Measurements from ENCODE around the gene RAD52.

The RAD52 gene

GRCh38 chr12:912466-913235 lies 36.8 kb downstream of the RAD52 start:
- DNase-seq: no peak

GRCh38 chr12:911191-911826 lies 38.2 kb downstream of the RAD52 start:
- DNase-seq: no peak

DNA sequence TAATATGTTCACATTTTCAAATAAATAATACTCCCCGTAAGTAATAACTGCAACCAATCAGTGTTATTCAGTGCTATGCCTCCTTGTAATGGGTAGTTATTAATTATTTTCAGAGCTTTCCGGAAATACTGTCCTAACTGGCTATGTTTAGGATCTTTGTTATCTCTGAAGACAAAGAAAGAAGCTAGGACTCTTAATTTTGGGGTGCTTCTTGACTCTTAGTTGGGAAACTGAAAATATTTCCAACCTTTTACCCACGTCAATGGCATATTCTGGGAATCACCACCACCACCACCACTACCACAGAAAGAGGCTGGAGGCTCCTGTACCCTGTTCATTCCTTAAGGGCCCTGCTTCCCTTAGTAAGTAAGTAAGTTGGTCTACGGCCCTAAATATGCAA lies 39.1 kb downstream of the RAD52 start:
- no peak for DNase-seq

DNA sequence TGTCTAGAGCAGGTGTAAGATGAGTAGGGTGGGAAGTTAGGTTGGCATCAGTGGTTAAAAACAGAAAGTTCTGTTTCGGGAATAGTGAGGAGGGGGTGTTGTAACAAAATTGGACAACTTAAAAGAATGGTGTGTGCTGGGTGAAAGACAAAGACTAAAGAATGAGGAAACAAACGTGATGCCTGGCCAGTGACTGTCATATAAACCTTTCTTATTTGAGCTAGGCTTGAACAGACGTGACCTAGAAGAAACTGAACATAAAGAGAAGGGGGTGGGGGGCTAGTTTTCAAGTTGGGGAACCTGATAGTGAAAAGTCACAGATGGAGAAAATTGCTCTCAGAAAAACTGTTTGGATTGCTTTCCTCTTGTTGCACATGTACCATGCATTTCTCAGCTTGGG lies 39.6 kb downstream of the RAD52 start:
- DNase-seq: no peak

GRCh38 chr12:907413-908185 lies 41.9 kb downstream of the RAD52 start:
- DNase-seq: no peak

GRCh38 chr12:906062-906585 lies 43.4 kb downstream of the RAD52 start:
- no peak for DNase-seq

DNA sequence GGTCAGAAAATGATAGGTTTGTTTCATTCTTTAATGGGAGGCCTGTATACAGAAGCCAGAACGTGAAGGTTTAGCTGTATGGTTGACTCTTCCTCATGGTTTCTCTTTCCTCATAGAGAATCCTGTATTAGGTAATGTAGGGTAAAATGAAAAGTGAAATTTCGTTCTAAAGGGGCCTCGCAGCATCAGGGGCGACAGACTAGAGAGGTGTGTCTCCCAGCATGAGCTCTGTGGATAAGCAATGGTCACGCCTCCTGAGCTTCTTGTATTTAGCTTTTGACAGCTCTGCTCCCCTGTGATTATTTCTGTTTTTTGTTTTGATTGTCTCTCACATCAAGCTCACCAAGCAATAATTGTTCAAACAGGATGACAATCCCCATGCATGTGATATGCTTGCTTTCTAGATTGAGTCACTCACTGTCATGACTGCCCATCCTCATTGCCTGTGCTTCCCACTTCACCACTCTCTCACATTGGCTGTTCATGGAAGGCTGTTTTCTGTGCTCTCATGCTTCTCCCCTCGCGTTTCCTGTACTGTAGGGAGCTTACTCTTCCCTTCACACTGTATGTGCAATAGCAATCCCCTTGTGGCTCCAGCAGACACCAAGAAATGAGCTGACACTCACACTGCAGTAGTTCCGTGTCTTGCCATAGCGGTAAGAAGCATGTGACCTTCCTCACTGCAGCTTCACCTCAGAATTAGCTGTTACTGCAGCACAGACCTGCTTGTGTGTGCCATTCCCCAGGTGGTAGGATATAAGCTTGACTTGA lies 44.0 kb downstream of the RAD52 start:
- no peak for DNase-seq

DNA sequence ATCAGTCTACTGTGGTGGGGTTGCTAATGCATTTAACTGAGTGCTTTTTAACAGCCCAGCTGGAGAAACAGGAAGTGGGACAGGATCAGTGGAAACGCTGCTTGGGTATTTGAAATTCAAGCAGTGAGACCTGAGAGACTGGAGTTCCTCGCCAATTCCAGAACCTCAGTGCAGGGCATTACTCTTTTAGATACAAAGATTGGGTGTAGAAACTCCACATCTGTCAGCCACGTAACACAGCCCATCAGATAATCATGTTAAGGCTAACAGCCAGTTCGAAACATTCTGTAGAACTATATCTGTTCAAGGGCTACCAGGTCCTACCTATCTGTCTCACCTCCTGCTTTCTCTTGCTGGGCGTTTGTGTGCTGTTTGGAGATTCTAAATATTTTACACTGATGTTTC lies 45.5 kb downstream of the RAD52 start:
- no peak for DNase-seq

GRCh38 chr12:903055-903454 lies 46.4 kb downstream of the RAD52 start:
- DNase-seq: no peak

DNA sequence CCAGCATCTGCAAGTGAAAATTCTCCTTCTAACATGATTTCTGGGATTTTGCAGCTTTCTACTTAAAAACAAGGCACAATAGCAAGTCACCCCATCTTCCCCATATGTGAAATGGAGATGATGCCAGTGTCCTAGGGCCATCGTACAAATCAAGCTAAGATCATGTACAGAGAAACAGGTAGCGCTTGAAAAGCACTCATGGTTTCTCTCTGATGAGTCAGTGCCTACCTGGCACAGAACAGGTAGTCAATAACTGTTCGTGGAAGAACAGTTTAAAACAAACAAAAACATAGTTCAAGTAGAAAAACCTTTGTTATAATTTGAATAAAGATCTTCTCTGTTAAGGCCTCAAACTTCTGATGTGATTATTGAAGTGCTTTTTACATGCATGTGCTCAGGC lies 46.9 kb downstream of the RAD52 start:
- DNase-seq: no peak

- no peak for DNase-seq
Measured at GRCh38 chr12:897386-897785, 52.1 kb downstream of the RAD52 start.

DNA sequence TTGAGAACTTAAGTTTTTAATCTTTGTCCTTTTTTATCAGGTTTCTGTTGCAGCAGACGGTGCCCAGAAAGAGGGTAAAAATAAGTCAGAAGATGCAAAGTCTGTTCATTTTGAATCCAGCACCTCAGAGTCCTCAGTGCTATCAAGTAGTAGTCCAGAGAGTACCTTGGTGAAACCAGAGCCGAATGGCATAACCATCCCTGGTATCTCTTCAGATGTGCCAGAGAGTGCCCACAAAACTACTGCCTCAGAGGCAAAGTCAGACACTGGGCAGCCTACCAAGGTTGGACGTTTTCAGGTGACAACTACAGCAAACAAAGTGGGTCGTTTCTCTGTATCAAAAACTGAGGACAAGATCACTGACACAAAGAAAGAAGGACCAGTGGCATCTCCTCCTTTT lies 53.5 kb downstream of the RAD52 start:
- no peak for DNase-seq

DNA sequence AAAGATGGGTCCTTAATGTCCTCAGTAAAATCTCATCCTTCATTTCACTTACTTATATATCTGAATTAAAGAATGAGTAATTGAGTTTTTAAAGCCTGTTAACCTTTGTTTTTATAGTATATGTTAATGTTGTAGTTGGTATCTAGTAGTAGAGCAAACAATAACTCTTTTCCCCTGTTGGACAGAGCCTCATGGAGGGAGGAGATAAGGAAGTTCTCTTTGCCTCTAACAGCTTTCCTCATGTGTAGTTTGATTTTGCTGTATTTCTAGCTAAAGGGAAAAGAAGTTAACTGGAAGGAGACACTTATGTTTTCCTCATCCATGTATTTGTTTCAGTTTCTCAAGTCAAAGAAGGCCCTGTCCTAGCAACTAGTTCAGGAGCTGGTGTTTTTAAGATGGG lies 55.3 kb downstream of the RAD52 start:
- DNase-seq: no peak

- no peak for DNase-seq
Measured at GRCh38 chr12:886206-886605, 63.3 kb downstream of the RAD52 start.

GRCh38 chr12:885701-886100 lies 63.8 kb downstream of the RAD52 start:
- no peak for DNase-seq

- no peak for DNase-seq
Measured at GRCh38 chr12:884746-885414, 64.6 kb downstream of the RAD52 start.

- DNase-seq: no peak
Measured at GRCh38 chr12:880656-881055, 68.8 kb downstream of the RAD52 start.

DNA sequence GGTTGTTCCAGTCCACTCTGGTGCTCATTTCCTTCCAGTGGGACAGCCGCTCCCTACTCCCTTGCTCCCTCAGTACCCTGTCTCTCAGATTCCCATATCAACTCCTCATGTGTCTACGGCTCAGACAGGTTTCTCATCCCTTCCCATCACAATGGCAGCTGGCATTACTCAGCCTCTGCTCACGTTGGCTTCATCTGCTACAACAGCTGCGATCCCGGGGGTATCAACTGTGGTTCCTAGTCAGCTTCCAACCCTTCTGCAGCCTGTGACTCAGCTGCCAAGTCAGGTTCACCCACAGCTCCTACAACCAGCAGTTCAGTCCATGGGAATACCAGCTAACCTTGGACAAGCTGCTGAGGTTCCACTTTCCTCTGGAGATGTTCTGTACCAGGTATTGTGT lies 69.9 kb downstream of the RAD52 start:
- DNase-seq: peak; percentile 61

DNA sequence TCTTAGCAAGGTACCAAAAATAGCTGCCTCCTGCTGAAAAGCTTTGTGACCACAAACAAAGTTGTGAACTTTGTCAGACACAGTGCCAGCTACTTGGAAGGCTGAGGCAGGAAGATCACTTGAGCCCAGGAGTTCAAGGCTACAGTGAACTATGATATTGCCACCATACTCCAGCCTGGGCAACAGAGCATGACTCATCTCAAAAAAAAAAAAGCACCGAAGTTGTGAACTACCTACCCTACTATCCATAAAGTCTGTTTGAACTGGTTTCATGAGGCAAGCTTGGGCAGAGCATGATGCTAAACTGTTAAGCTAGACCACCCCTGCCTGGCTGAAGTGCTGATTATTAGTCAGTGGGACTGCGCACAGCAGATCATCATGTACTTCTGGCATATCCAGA lies 75.5 kb downstream of the RAD52 start:
- DNase-seq: no peak

- no peak for DNase-seq
Measured at GRCh38 chr12:870378-870777, 79.1 kb downstream of the RAD52 start.

DNA sequence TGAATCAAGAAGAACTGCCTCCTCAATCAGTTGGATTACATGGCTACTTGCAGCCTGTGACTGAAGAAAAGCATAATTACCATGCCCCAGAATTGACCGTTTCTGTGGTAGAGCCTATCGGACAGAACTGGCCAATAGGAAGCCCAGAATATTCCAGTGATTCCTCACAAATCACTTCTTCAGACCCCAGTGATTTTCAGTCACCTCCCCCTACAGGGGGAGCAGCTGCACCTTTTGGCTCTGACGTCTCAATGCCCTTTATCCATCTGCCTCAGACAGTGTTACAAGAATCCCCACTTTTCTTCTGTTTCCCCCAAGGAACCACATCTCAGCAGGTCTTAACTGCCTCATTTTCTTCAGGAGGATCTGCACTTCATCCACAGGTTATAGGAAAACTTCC lies 80.8 kb downstream of the RAD52 start:
- no peak for DNase-seq

- DNase-seq: no peak
Measured at GRCh38 chr12:867905-868304, 81.6 kb downstream of the RAD52 start.

All from right hindlimb (tissue), 1 donor.